Gastrocnemius medialis (tissue), 4 donors: ENCODE data around the gene KRT17. TPM values are rescaled to one million over a fixed set of nuclear protein-coding genes. Genes with fewer than 3 reads are reported as not detected.
"Not testable (repeated sequence)": the region's sequence is repeated elsewhere in the genome, so short reads cannot be mapped to it uniquely, and the experiment has no call there.

Experiments
- ATAC-seq, 2 donors: fragments of 150-250 bp; one replicate each; pipeline ENCODE4 v1.9.1; 2016
- DNase-seq, 2 donors: peaks; one replicate each; pipeline ENCODE4 v3.0.0-alpha.2; 2019
- H3K27ac ChIP-seq, 4 donors: fragments of 200-600 bp; sonication (generic); 1 replicate in 1 of 4; 2 replicates in 3 of 4; pipeline ENCODE4 v1.5.1; 2016 to 2018; ENCODE audit warnings: mild to moderate bottlenecking in 2 of 4, moderate library complexity in 1 of 4
- H3K27me3 ChIP-seq, 3 donors: fragments of 200-600 bp; sonication (generic) in 2 of 3; 1 replicate in 1 of 3; 2 replicates in 2 of 3; pipeline versions ENCODE4 v1.5.1 to v1.6.0; 2016 to 2019; ENCODE audit warnings: mild to moderate bottlenecking in 1 of 3, moderate library complexity in 1 of 3
- H3K36me3 ChIP-seq, 2 donors: fragments of 200-600 bp; sonication (generic) in 1 of 2; one replicate each; pipeline ENCODE4 v1.5.1; 2017 to 2018
- H3K4me1 ChIP-seq, 2 donors: fragments of 200-600 bp; sonication (generic) in 1 of 2; one replicate each; pipeline ENCODE4 v1.5.1; 2016 to 2017; ENCODE audit warnings: mild to moderate bottlenecking in 2 of 2
- H3K4me3 ChIP-seq, 4 donors: fragments of 200-600 bp; sonication (generic) in 3 of 4; 1 replicate in 1 of 4; 2 replicates in 3 of 4; pipeline ENCODE4 v1.5.1; 2016 to 2019; ENCODE audit warnings: mild to moderate bottlenecking in 2 of 4
- H3K9me3 ChIP-seq, 3 donors: fragments of 200-600 bp; sonication (generic) in 2 of 3; 1 replicate in 1 of 3; 2 replicates in 2 of 3; pipeline ENCODE4 v1.5.1; 2016 to 2019
- CTCF ChIP-seq, 5 experiments: fragments of 450-650 bp in 3 of 5; fragments of 200-600 bp in 2 of 5; sonication (generic) in 2 of 5; IDR thresholded peaks in 4 of 5; conservative IDR thresholded peaks in 1 of 5; 1 replicate in 4 of 5; 2 replicates in 1 of 5; pipeline ENCODE4 v1.5.1; 2016 to 2019; ENCODE audit warnings: antibody characterized with exemption in 5 of 5, mild to moderate bottlenecking in 3 of 5, moderate library complexity in 3 of 5
- POLR2A ChIP-seq, 2 donors: fragments of 450-650 bp; IDR thresholded peaks; one replicate each; pipeline ENCODE4 v1.6.1; 2017; ENCODE audit warnings: antibody characterized with exemption in 2 of 2, mild to moderate bottlenecking in 2 of 2, moderate library complexity in 2 of 2
- in situ Hi-C, 4 donors: fragments of 200-750 bp; cut with MboI; loops; one replicate each; pipeline versions ENCODE4 v1.15.0 to v1.8.0; 2017; ENCODE audit warnings: low sequenced_read_pairs in 4 of 4
- intact Hi-C: fragments of 100-400 bp; cut with DNase I; formaldehyde crosslinking; loops from one replicate; pipeline ENCODE4 v1.15.1; 2023; ENCODE audit warnings: low total_unique reads
- total RNA-seq, 4 donors: library from RNA; depleted of rRNA; stranded (reverse); fragments of >200 nt; gene quantifications; one replicate each; pipeline versions ENCODE4 v1.1.0 to v1.2.3, GENCODE V29; 2016

KRT17 gene
- total RNA-seq, 4 donors from 2014 or later = not detected

GRCh38 chr17:41614098-41614497 lies 10.3 kb downstream of the KRT17 start:
- peaks cover 0 to 2% (median 0%) of the 10 kb centered on the region in 3 donors for H3K27me3 ChIP-seq
- in situ Hi-C loops = no loop called here
- no peaks in the 10 kb centered on the region for H3K36me3 ChIP-seq
- ATAC-seq (no peak), DNase-seq (no peak)
- TF ChIP-seq CTCF (IDR thresholded peaks at IDR 0.05 in 4 of 5, conservative IDR thresholded peaks at IDR 0.05 in 1 of 5) (no peak), POLR2A (IDR thresholded peaks at IDR 0.05) (no peak)
- intact Hi-C loops = no loop called here
- H3K4me1 ChIP-seq = no peaks in the 10 kb centered on the region
- no peak overlapping the region for H3K4me3 ChIP-seq
- H3K27ac ChIP-seq = no peak overlapping the region
- no peaks in the 10 kb centered on the region for H3K9me3 ChIP-seq

GRCh38 chr17:41613277-41614082 lies 10.9 kb downstream of the KRT17 start:
- Histone ChIP-seq H3K4me1 (no peaks in the 10 kb centered on the region), H3K27me3 (peaks cover 0 to 3% (median 0%) of the 10 kb centered on the region in 3 donors), H3K9me3 (no peaks in the 10 kb centered on the region), H3K27ac (no peak overlapping the region), H3K4me3 (no peak overlapping the region), H3K36me3 (no peaks in the 10 kb centered on the region)
- in situ Hi-C loops = no loop called here
- TF ChIP-seq POLR2A (IDR thresholded peaks at IDR 0.05) = no peak
- TF ChIP-seq CTCF (IDR thresholded peaks at IDR 0.05 in 4 of 5, conservative IDR thresholded peaks at IDR 0.05 in 1 of 5) = no peak
- intact Hi-C loops = no loop called here
- ATAC-seq (no peak), DNase-seq (no peak)

- intact Hi-C loops, in situ Hi-C loops, H3K36me3 ChIP-seq, H3K4me1 ChIP-seq, H3K27ac ChIP-seq, H3K9me3 ChIP-seq, H3K4me3 ChIP-seq, H3K27me3 ChIP-seq: not testable (repeated sequence)
- ATAC-seq (peak in 1 of 2 donors; percentile 68), DNase-seq (peak in 1 of 2 donors; percentile 15)
These were observed 11.8 kb downstream of the KRT17 start, which contains the start of gene KRT16 for GRCh38 chr17:41612376-41613160. Gene KRT16 (minus strand): TSS chr17:41612767. CDS start chr17:41612688, 79 bp downstream.

GRCh38 chr17:41610965-41611640 lies 13.3 kb downstream of the KRT17 start:
- intact Hi-C loops (no loop called here), in situ Hi-C loops (no loop called here)
- Histone ChIP-seq H3K27me3 (peaks cover 0 to 4% (median 0%) of the 10 kb centered on the region in 3 donors), H3K4me3 (no peak overlapping the region), H3K27ac (no peak overlapping the region), H3K36me3 (no peaks in the 10 kb centered on the region), H3K9me3 (no peaks in the 10 kb centered on the region), H3K4me1 (no peaks in the 10 kb centered on the region)
- TF ChIP-seq CTCF (IDR thresholded peaks at IDR 0.05 in 4 of 5, conservative IDR thresholded peaks at IDR 0.05 in 1 of 5) (no peak), POLR2A (IDR thresholded peaks at IDR 0.05) (no peak)
- ATAC-seq (no peak), DNase-seq (no peak)

- H3K36me3 ChIP-seq, H3K4me1 ChIP-seq, H3K27me3 ChIP-seq, H3K4me3 ChIP-seq, in situ Hi-C loops, intact Hi-C loops, H3K27ac ChIP-seq, H3K9me3 ChIP-seq, DNase-seq, ATAC-seq: not testable (repeated sequence)
These were observed 14.3 kb downstream of the KRT17 start for GRCh38 chr17:41610061-41610517.

- DNase-seq, H3K4me3 ChIP-seq, H3K4me1 ChIP-seq, intact Hi-C loops, in situ Hi-C loops, H3K36me3 ChIP-seq, H3K9me3 ChIP-seq, ATAC-seq, H3K27me3 ChIP-seq, H3K27ac ChIP-seq: not testable (repeated sequence)
These were observed 17.4 kb downstream of the KRT17 start for GRCh38 chr17:41606930-41607329.
